ENCODE results near the gene PTGES2. TPM values are rescaled to one million over a fixed set of nuclear protein-coding genes. Genes with fewer than 3 reads are reported as not detected.

PTGES2 gene
- total and polyA plus RNA-seq, 9 of the 15 experiments (the other 6 are each of a cell fraction or from before 2014, with no cell fraction given): 2.4 to 196 (median 90.1) TPM

- TF ChIP-seq, protein P1, sequence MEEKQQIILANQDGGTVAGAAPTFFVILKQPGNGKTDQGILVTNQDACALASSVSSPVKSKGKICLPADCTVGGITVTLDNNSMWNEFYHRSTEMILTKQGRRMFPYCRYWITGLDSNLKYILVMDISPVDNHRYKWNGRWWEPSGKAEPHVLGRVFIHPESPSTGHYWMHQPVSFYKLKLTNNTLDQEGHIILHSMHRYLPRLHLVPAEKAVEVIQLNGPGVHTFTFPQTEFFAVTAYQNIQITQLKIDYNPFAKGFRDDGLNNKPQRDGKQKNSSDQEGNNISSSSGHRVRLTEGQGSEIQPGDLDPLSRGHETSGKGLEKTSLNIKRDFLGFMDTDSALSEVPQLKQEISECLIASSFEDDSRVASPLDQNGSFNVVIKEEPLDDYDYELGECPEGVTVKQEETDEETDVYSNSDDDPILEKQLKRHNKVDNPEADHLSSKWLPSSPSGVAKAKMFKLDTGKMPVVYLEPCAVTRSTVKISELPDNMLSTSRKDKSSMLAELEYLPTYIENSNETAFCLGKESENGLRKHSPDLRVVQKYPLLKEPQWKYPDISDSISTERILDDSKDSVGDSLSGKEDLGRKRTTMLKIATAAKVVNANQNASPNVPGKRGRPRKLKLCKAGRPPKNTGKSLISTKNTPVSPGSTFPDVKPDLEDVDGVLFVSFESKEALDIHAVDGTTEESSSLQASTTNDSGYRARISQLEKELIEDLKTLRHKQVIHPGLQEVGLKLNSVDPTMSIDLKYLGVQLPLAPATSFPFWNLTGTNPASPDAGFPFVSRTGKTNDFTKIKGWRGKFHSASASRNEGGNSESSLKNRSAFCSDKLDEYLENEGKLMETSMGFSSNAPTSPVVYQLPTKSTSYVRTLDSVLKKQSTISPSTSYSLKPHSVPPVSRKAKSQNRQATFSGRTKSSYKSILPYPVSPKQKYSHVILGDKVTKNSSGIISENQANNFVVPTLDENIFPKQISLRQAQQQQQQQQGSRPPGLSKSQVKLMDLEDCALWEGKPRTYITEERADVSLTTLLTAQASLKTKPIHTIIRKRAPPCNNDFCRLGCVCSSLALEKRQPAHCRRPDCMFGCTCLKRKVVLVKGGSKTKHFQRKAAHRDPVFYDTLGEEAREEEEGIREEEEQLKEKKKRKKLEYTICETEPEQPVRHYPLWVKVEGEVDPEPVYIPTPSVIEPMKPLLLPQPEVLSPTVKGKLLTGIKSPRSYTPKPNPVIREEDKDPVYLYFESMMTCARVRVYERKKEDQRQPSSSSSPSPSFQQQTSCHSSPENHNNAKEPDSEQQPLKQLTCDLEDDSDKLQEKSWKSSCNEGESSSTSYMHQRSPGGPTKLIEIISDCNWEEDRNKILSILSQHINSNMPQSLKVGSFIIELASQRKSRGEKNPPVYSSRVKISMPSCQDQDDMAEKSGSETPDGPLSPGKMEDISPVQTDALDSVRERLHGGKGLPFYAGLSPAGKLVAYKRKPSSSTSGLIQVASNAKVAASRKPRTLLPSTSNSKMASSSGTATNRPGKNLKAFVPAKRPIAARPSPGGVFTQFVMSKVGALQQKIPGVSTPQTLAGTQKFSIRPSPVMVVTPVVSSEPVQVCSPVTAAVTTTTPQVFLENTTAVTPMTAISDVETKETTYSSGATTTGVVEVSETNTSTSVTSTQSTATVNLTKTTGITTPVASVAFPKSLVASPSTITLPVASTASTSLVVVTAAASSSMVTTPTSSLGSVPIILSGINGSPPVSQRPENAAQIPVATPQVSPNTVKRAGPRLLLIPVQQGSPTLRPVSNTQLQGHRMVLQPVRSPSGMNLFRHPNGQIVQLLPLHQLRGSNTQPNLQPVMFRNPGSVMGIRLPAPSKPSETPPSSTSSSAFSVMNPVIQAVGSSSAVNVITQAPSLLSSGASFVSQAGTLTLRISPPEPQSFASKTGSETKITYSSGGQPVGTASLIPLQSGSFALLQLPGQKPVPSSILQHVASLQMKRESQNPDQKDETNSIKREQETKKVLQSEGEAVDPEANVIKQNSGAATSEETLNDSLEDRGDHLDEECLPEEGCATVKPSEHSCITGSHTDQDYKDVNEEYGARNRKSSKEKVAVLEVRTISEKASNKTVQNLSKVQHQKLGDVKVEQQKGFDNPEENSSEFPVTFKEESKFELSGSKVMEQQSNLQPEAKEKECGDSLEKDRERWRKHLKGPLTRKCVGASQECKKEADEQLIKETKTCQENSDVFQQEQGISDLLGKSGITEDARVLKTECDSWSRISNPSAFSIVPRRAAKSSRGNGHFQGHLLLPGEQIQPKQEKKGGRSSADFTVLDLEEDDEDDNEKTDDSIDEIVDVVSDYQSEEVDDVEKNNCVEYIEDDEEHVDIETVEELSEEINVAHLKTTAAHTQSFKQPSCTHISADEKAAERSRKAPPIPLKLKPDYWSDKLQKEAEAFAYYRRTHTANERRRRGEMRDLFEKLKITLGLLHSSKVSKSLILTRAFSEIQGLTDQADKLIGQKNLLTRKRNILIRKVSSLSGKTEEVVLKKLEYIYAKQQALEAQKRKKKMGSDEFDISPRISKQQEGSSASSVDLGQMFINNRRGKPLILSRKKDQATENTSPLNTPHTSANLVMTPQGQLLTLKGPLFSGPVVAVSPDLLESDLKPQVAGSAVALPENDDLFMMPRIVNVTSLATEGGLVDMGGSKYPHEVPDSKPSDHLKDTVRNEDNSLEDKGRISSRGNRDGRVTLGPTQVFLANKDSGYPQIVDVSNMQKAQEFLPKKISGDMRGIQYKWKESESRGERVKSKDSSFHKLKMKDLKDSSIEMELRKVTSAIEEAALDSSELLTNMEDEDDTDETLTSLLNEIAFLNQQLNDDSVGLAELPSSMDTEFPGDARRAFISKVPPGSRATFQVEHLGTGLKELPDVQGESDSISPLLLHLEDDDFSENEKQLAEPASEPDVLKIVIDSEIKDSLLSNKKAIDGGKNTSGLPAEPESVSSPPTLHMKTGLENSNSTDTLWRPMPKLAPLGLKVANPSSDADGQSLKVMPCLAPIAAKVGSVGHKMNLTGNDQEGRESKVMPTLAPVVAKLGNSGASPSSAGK (IDR thresholded peaks at IDR 0.05): no peak
- no peak for TF ChIP-seq ETV5 (CRISPR knock-in tag; IDR thresholded peaks at IDR 0.05; ENCODE audit: low read depth)
- TF ChIP-seq IRF2 (CRISPR knock-in tag; IDR thresholded peaks at IDR 0.05): no peak
- TF ChIP-seq KDM2B (CRISPR knock-in tag; IDR thresholded peaks at IDR 0.05): no peak
- TF ChIP-seq FUS (optimal IDR thresholded peaks at IDR 0.05; ENCODE audit: low read depth, low read length): no peak
- no peak for TF ChIP-seq MTA2 (IDR thresholded peaks at IDR 0.05; ENCODE audit: low read depth)
- TF ChIP-seq KLF6 (CRISPR knock-in tag; IDR thresholded peaks at IDR 0.05; ENCODE audit: borderline replicate concordance): no peak
- TF ChIP-seq NR2C1 (IDR thresholded peaks at IDR 0.05): peak; percentile 19; the same call in 1 of the 2 replicates
- TF ChIP-seq NR2C1 (tag; IDR thresholded peaks at IDR 0.05): no peak
- TF ChIP-seq NONO (IDR thresholded peaks at IDR 0.05; ENCODE audit: low read depth in 2 of 2, low read length in 1 of 2): no peak
- TF ChIP-seq IFI16 (CRISPR knock-in tag; IDR thresholded peaks at IDR 0.05): no peak
Measured at GRCh38 chr9:128124873-128125579, 2.5 kb downstream of the PTGES2 start (continued).
